K562 (cell line): ENCODE results near the gene PDE4A. TPM values are rescaled to one million over a fixed set of nuclear protein-coding genes. Genes with fewer than 3 reads are reported as not detected.

Source experiments
- ATF3 ChIP-seq, 2 experiments: fragments of 450-650 bp in 1 of 2; sonication (generic) in 1 of 2; formaldehyde crosslinking in 1 of 2; IDR thresholded peaks in 1 of 2; conservative IDR thresholded peaks in 1 of 2; 2 replicates each; pipeline versions ENCODE4 v1.6.1 to v1.8.1; 2016 to 2023; ENCODE audit warnings: mild to moderate bottlenecking in 2 of 2, moderate library complexity in 2 of 2, inconsistent platforms in 1 of 2, missing genetic modification reagents in 1 of 2
- BRCA1 ChIP-seq, 2 experiments: fragments of 450-650 bp in 1 of 2; sonication (generic) in 1 of 2; formaldehyde crosslinking in 1 of 2; IDR thresholded peaks; 2 replicates each; pipeline versions ENCODE4 v1.5.0 to v1.6.1; 2017 to 2020; ENCODE audit warnings: mild to moderate bottlenecking in 1 of 2, missing genetic modification reagents in 1 of 2
- ELF2 ChIP-seq: fragments of 250-450 bp; sonication (Bioruptor Pico); IDR thresholded peaks from 2 replicates; pipeline ENCODE4 v1.5.0; 2021; ENCODE audit warnings: mild to moderate bottlenecking
- GATAD2B ChIP-seq: fragments of 450-650 bp; IDR thresholded peaks from 2 replicates; pipeline ENCODE4 v1.6.1; 2017; ENCODE audit warnings: mild to moderate bottlenecking, borderline replicate concordance
- HNRNPH1 ChIP-seq: fragments of 200-400 bp; formaldehyde crosslinking; optimal IDR thresholded peaks from 2 replicates; pipeline ENCODE3; 2017; ENCODE audit warnings: low read depth, mild to moderate bottlenecking, low read length, moderate library complexity
- MEF2A ChIP-seq: IDR thresholded peaks from 2 replicates; pipeline ENCODE4 v1.6.1; 2011; ENCODE audit warnings: low read depth, mild to moderate bottlenecking, low read length, moderate library complexity; ENCODE audit not compliant: control insufficient read depth
- PHF8 ChIP-seq: fragments of 200-600 bp; sonication (generic); IDR thresholded peaks from 2 replicates; pipeline ENCODE4 v1.6.1; 2012; ENCODE audit warnings: mixed run types, mild to moderate bottlenecking, inconsistent platforms, low read length, moderate library complexity, borderline replicate concordance
- PYGO2 ChIP-seq: fragments of 450-650 bp; IDR thresholded peaks from 2 replicates; pipeline ENCODE4 v1.6.1; 2016; ENCODE audit warnings: mild to moderate bottlenecking, missing genetic modification characterization, moderate library complexity, missing compliant biosample characterization
- RUNX1 ChIP-seq: sonication (generic); IDR thresholded peaks from 2 replicates; pipeline ENCODE4 v1.6.1; 2016; ENCODE audit warnings: antibody characterized with exemption, low read depth
- YBX1 ChIP-seq: fragments of 450-650 bp; IDR thresholded peaks from 2 replicates; pipeline ENCODE4 v1.7.1; 2016; ENCODE audit warnings: mild to moderate bottlenecking
- ZNF592 ChIP-seq: fragments of 450-650 bp; IDR thresholded peaks from 2 replicates; pipeline ENCODE4 v1.6.1; 2017; ENCODE audit warnings: antibody characterized with exemption, mild to moderate bottlenecking
- polyA plus RNA-seq, 8 experiments: library from polyadenylated mRNA; depleted of rRNA in 4 of 8; stranded (reverse) in 5 of 8; unstranded in 3 of 8; fragments of >200 nt; fragmentation: Nextera tagmentation in 2 of 8; fragmentation: Illumina TruSeq in 1 of 8; extraction: Ambion mirVana in 2 of 8; extraction: Trizol in 1 of 8; gene quantifications; 2 replicates each; pipeline versions ENCODE4 v1.2.1 to v1.2.3, GENCODE V29; 2011 to 2014; ENCODE audit warnings: inconsistent platforms in 1 of 8, missing spikeins in 1 of 8
- total RNA-seq, 7 experiments: library from RNA; depleted of rRNA in 6 of 7; stranded (reverse); fragments of >200 nt in 6 of 7; fragmentation: Illumina TruSeq in 2 of 7; extraction: Trizol in 2 of 7; gene quantifications; 2 replicates each; pipeline versions ENCODE4 v1.2.1 to v1.2.3, GENCODE V29; 2011 to 2021; ENCODE audit warnings: low replicate concordance in 1 of 7
- TF ChIP-seq, protein P1 (sequence below): fragments of 250-450 bp; sonication (Bioruptor Pico); IDR thresholded peaks from 2 replicates; pipeline ENCODE4 v1.4.0; 2020

PDE4A gene
- total and polyA plus RNA-seq, 9 of the 15 experiments (the other 6 are each of a cell fraction or from before 2014, with no cell fraction given), result 0.66 to 26.9 (median 4.6) TPM

GRCh38 chr19:10416380-10417257 lies 3.7 kb upstream of the PDE4A start (continued):
- TF ChIP-seq RUNX1, result no peak; the same call in 1 of the 2 replicates
- peak; percentile 98 for TF ChIP-seq ATF3 (IDR thresholded peaks at IDR 0.05)
- TF ChIP-seq ATF3 (CRISPR knock-in tag; conservative IDR thresholded peaks at IDR 0.05), result no peak; the same call in none of the 2 replicates
- no peak for TF ChIP-seq BRCA1 (IDR thresholded peaks at IDR 0.05)
- no peak for TF ChIP-seq BRCA1 (CRISPR knock-in tag; IDR thresholded peaks at IDR 0.05)
- TF ChIP-seq ZNF592, result peak; percentile 80
- no peak for TF ChIP-seq HNRNPH1
- TF ChIP-seq MEF2A, result peak; percentile 47; the same call in 1 of the 2 replicates
- TF ChIP-seq PYGO2 (tag), result no peak
- no peak for TF ChIP-seq YBX1
- TF ChIP-seq ELF2 (CRISPR knock-in tag), result no peak
- TF ChIP-seq, protein P1, sequence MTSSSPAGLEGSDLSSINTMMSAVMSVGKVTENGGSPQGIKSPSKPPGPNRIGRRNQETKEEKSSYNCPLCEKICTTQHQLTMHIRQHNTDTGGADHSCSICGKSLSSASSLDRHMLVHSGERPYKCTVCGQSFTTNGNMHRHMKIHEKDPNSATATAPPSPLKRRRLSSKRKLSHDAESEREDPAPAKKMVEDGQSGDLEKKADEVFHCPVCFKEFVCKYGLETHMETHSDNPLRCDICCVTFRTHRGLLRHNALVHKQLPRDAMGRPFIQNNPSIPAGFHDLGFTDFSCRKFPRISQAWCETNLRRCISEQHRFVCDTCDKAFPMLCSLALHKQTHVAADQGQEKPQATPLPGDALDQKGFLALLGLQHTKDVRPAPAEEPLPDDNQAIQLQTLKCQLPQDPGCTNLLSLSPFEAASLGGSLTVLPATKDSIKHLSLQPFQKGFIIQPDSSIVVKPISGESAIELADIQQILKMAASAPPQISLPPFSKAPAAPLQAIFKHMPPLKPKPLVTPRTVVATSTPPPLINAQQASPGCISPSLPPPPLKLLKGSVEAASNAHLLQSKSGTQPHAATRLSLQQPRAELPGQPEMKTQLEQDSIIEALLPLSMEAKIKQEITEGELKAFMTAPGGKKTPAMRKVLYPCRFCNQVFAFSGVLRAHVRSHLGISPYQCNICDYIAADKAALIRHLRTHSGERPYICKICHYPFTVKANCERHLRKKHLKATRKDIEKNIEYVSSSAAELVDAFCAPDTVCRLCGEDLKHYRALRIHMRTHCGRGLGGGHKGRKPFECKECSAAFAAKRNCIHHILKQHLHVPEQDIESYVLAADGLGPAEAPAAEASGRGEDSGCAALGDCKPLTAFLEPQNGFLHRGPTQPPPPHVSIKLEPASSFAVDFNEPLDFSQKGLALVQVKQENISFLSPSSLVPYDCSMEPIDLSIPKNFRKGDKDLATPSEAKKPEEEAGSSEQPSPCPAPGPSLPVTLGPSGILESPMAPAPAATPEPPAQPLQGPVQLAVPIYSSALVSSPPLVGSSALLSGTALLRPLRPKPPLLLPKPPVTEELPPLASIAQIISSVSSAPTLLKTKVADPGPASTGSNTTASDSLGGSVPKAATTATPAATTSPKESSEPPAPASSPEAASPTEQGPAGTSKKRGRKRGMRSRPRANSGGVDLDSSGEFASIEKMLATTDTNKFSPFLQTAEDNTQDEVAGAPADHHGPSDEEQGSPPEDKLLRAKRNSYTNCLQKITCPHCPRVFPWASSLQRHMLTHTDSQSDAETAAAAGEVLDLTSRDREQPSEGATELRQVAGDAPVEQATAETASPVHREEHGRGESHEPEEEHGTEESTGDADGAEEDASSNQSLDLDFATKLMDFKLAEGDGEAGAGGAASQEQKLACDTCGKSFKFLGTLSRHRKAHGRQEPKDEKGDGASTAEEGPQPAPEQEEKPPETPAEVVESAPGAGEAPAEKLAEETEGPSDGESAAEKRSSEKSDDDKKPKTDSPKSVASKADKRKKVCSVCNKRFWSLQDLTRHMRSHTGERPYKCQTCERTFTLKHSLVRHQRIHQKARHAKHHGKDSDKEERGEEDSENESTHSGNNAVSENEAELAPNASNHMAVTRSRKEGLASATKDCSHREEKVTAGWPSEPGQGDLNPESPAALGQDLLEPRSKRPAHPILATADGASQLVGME (CRISPR knock-in tag), result peak; percentile 24; the same call in 1 of the 2 replicates
- TF ChIP-seq PHF8, result peak; percentile 59; the same call in 1 of the 2 replicates
- peak; percentile 81 for TF ChIP-seq GATAD2B
